HepG2 (cell line): Measurements from ENCODE around the gene SLC1A4.

ENCODE experiments used
- PPARG ChIP-seq: conservative IDR thresholded peaks from 2 replicates; pipeline ENCODE4 v1.6.1; 2016; ENCODE audit warnings: missing biosample characterization, missing genetic modification reagents
- RAD21 ChIP-seq: fragments of 450-650 bp; formaldehyde crosslinking; IDR thresholded peaks from 2 replicates; pipeline ENCODE4 v1.5.0; 2020; ENCODE audit warnings: mild to moderate bottlenecking
- SP140L ChIP-seq: sonication (generic); formaldehyde crosslinking; IDR thresholded peaks from 2 replicates; pipeline ENCODE4 v1.4.0; 2020; ENCODE audit warnings: missing genetic modification reagents, borderline replicate concordance
- ZNF446 ChIP-seq: sonication (generic); formaldehyde crosslinking; IDR thresholded peaks from 2 replicates; pipeline ENCODE4 v1.5.0; 2020; ENCODE audit warnings: mild to moderate bottlenecking, missing genetic modification reagents

DNA sequence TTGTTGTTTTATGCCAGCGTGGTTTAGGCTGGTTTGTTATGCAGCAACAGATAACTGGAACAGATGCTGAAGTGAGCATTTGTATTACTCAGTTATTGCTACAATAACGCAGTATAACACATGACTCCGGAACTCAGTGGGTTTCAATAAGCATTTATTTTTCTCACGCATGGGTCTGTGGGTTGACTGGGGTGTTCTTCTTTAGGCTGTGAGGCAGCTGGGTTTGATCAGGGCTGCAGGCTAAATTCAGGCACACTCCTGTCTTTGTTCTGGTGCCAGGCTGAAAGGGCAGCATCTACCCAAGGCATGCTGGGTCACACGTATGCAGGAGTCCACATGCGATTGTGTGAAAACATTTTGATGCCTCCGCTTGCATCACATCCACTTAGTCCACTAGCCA, 3.8 kb upstream of the SLC1A4 start:
- TF ChIP-seq PPARG (CRISPR knock-in tag) (no peak), ZNF446 (CRISPR knock-in tag) (no peak), SP140L (no peak), RAD21 (CRISPR knock-in tag) (no peak)
